Stimulated activated CD8-positive, alpha-beta memory T cell treated with anti-CD3 and anti-CD28 coated beads, Interleukin-15, amount 100 ng/mL, for 1 hour (primary cell): Measurements from ENCODE around the gene CCDC187.
A peak's percentile ranks its signal among the peaks of the same experiment; 100 is the strongest.
"Not testable (repeated sequence)": the region's sequence is repeated elsewhere in the genome, so short reads cannot be mapped to it uniquely, and the experiment has no call there.

Experiments used
- DNase-seq: peaks from one replicate; pipeline ENCODE4 v3.0.0-alpha.2; 2020; ENCODE audit warnings: low read depth

CCDC187 gene

DNA sequence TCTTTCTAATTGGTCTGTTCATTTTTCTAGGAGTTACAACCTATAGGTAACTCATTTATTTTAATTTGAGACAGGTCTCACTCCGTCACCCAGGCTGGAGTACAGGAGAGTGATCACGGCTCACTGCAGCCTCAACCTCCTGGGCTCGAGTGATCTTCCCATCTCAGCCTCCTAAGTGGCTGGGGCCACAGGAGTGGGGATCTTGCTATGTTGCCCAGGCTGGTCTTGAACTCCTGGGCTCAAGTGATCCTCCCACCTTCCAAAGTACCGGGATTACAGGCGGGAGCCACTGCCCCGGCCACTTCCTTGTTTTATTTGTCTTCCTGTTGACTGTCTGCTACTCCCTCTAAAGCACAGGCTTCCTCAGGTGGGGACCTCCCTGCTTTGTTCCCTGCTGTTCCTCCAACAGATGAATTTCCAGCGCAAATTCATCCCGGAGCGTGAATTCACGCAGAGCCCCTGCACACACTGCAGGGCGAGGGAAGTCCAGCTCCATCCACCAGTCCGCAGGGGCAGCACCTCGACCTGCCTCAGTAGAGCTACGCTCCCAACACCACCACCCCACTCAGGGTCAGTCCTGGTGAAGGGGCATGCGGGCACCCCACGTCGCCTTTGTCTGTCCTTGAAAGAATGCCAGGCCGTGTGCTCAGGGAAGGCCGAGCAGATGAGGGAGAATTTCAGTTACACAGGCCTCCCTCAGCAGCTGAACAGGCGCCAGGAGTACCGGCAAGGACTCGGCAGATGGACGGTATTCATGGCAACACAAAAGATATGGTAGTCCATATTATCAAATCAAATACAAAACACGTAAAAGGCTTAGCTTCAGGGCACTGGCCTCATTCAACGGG lies 64.5 kb downstream of the CCDC187 start:
- DNase-seq, result no peak

DNA sequence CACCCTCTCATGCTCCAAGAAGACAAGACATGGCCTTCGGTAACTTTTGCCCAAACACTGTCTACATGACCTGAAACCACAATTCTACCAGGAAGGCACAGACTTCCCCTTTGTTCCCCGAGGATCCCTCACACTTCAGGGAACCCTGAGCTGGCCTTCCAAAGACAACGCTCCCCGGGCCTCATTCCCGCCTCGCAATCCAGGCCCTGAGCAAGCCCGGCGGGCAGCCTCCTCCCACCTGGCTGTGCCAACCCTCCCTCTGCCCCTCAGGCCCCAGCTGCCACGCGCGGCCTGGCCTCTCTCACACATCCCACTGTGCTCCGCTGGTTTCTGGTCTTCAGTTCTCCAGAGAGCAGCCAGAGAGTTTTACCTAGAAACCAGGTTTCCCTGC lies 65.6 kb downstream of the CCDC187 start:
- no peak for DNase-seq

DNA sequence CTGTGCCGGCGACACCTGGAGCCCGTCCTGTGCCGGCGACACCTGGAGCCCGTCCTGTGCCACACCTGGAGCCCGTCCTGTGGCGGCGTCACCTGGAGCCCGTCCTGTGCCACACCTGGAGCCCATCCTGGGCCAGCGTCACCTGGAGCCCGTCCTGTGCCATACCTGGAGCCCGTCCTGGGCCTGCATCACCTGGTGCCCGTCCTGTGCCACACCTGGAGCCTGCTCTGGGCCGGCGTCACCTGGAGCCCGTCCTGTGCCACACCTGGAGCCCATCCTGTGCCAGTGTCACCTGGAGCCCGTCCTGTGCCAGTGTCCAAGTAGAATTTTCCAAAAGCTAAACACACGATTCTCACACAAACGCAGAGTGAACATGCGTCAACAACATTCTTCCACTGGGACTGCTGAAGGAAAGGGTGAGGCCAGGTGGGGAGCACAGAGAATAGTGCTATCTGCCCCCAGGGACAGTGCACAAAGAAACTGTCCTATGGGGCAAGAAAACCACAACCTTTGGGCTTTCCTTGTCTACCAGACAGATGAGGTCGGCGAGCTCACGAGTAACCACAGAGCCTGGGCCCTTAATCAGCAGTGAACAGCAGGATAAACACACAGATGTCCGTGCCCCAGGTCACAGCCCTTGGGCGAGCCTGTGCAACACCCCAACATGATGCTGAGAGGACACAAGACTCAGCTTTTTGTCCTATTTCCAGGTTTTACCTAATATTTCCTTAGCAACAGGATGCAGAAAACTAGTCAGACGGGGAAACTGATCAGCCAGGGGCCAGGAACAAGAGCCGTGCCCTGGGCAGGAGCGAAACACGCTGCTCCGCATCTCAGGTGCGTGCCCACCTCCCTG lies 66.2 kb downstream of the CCDC187 start:
- DNase-seq, result no peak

DNA sequence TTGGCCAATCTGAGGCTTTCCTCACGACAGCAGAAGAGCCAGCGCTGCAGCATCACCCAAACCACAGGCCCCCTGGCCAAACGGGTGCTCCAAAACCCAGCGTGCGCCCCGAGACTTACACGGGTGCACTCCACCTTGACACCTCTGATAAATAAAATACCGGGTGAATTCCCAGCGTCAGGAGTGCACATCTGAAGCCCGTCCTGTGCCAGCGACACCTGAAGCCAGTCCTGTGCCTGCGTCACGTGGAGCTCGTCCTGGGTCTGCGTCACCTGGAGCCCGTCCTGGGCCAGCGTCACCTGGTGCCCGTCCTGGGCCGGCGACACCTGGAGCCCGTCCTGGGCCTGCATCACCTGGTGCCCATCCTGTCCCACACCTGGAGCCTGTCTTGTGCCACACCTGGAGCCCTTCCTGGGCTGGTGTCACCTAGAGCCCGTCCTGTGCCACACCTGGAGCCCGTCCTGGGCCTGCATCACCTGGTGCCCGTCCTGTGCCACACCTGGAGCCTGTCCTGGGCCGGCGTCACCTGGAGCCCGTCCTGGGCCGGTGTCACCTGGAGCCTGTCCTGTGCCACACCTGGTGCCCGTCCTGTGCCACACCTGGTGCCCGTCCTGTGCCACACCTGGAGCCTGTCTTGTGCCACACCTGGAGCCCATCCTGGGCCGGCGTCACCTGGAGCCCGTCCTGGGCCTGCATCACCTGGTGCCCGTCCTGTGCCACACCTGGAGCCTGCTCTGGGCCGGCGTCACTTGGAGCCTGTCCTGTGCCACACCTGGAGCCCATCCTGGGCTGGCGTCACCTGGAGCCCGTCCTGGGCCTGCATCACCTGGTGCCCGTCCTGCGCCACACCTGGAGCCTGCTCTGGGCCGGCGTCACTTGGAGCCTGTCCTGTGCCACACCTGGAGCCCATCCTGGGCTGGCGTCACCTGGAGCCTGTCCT lies 67.2 kb downstream of the CCDC187 start:
- DNase-seq, result not testable (repeated sequence)

DNA sequence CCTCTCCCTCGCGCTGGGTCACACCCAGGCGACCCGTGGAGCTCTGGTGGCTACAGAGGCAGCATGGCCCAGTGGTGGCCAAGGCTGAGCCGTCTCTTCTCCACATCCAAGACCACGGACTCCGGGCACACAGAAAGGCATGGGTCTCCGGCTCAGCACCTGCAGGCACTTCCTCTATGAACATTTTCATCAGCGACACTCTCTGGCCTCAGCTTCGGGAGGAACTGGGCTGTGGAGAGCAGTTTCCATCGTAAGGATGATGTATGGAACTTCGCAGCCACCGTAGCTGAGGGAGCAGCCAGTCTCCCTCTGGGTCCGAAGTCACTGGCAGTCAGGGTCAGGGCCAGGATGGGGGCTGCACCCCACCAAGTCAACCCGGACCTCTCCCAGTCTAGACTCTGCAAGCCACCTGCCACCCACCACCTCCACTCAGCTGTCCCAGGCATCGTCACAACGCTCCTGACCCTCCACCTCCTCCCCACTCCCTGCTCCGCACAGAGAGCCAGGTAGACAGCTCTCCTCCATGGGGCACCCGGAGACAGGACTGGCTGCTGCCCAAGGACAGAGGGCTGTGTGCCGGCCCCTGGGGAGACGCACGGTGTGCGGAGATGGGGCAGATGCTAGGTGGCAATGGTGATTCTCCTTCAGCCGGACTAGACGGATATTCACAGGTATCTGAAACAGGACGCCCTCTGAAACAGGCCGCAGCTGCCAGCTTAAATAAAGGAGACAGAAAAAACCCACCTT lies 68.0 kb downstream of the CCDC187 start:
- DNase-seq, result no peak

DNA sequence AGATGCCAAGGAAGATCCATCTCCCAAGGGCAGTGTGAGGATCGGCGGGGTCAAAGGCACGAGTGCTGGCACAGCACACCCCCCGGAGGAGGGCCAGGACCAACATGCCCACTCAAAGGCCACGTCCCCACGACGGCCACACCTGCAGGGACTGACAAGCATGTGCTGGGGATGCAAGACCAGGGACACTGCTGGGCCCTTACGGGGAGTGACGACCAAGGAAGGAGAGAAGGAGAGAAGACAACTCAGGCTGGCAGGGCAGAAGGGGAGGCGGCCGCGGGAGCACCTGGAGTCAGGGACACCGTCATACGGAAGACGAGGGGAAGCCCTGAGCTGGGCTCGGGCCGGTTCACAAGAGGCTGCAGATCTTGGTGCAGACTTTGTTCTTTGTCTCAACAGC lies 68.7 kb downstream of the CCDC187 start:
- DNase-seq, result no peak

DNA sequence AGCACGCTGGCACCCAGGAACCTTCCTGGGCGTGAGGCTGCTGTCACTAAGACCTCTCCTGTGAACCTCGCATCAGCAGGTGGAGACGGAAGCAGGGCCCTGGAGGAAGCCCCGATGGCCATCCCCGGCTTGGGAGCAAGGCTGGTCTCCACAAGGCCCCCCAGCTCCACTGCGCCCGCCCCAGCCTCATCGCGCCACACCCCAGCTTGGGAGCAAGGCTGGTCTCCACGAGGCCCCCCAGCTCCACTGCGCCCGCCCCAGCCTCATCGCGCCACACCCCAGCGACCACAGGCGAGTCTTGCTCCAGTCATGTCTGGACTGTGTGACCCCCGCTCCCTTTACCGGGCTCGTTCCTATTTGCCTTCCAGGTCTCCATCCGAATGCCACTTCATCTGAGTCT lies 69.3 kb downstream of the CCDC187 start:
- no peak for DNase-seq

DNA sequence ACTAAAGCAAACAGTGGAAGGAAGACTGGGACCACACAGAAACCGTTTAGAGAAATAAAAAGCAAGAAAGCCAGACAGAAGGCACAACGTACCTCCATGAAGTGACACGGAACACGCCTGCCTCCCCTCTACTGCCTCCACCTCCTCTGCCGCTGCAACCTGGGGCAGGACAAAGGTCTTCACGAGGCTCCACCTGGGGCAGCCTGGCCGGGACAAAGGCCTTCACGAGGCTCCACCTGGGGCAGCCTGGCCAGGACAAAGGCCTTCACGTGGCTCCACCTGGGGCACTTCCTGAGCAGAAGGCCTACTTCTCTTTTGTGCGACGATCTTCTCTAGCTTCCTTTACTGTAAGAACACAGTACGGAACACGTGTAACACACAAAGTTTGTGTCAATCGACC lies 70.0 kb downstream of the CCDC187 start:
- no peak for DNase-seq

DNA sequence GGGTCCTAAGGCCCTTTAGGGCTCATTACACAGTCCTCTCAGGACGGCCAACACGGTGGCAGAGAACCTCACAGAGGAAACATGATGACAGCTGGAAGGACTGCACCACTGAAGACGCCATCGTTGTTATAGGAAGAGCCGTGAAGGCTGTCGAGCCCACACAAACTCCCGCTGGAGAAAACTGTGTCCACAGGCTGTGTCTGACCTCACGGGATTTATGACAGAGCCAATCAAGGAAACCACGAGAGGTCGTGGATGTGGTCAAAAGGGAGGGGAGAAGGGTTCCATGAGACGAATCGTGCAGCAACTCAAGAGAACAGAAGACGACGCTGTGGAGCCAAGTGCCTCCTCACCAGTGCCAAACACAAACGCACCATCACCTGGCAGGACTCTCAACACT lies 70.5 kb downstream of the CCDC187 start:
- DNase-seq, result no peak

DNA sequence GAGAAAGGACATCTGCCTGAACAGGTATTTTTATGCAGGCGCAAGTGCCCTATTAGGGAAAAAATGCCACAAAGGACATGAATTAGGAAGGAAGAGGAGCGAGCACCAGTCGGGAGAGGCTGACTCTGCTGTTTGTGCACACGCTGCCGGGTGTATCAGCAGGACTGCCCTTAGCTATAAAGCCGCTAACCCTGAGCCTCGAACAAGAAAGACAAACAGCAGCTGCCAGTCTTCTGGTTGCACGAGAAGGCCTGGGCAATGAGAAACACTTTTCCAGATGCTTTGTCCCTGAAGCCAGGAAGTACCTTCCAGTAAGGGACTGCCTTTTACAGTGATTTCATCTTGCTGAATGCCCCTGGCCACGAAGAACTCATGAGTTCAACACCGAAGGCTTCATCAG lies 70.9 kb downstream of the CCDC187 start:
- DNase-seq, result no peak

DNA sequence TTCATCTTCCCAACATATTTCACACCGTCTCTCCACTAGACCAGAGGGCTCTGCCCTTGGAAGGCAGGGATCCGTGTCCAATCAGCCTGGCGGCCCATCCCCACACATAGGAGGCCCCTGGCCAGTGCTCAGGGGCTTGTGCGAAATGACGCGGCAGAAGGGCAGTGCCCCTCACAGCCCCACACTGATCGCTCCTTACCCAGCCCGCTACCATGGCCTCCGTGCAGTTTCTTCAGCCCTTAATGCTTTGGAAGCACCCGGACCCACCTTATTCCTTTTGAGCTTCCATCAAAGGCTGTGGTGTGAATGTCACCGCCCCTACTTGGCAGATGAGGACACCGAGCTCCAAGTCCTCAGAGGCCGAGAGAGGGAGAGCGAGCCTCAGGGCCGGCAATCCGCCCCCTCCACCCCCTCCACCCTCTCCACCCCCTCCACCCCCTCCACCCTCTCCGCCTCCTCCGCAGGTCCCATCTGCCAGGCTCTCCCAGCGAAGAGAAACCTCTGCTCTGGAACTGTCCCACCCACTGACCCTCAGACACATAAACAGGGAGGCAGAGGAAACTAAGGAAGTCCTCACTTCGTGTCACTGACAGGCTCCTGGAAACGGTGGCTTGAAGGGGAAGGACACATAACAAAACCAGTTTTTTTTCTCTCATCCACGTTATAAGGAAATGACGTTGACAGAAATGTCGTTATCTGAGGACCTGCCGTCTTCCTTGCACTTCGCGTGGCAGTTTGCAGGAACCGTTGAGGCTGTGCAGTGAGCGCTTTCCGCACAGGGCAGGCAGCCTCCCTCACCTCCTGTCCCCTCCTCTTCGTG lies 72.2 kb downstream of the CCDC187 start:
- no peak for DNase-seq

DNA sequence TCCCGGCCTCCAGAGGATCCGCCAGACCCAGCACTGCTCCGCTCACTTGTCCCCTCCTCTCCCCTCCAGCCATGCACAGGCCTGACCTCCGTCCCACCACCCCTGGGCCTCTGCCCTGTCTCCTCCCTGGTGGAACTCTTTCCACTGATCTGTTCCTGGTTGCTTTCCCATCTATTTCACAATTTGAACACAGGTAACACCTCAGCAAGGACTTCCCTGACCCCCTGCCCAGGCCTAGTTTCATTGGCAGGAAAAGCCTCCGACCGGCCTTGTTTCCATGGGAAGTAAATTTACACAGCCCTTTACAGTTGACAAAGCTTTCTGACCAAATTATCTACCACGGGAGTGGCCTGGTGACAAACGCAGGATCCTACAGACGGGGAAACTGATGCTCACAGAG lies 73.1 kb downstream of the CCDC187 start:
- no peak for DNase-seq

DNA sequence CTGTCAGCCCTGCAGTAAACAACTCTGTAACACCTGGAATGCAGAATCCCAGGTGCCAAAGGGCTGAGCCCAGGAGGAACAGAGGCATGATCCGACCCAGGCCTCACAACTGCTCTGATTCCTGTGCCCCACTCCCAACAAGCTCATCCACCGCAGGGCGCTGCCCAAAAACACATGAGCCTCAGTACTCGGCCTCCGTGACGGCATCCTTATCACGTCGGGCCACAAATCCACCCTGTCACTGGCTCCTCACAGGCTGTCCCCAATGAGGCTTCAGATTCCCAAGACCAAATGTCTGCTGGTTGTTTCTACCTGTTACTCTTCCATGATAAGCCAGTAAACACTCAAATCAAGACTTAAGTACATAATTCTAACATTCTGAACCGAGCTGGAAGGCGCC lies 73.5 kb downstream of the CCDC187 start:
- no peak for DNase-seq

DNA sequence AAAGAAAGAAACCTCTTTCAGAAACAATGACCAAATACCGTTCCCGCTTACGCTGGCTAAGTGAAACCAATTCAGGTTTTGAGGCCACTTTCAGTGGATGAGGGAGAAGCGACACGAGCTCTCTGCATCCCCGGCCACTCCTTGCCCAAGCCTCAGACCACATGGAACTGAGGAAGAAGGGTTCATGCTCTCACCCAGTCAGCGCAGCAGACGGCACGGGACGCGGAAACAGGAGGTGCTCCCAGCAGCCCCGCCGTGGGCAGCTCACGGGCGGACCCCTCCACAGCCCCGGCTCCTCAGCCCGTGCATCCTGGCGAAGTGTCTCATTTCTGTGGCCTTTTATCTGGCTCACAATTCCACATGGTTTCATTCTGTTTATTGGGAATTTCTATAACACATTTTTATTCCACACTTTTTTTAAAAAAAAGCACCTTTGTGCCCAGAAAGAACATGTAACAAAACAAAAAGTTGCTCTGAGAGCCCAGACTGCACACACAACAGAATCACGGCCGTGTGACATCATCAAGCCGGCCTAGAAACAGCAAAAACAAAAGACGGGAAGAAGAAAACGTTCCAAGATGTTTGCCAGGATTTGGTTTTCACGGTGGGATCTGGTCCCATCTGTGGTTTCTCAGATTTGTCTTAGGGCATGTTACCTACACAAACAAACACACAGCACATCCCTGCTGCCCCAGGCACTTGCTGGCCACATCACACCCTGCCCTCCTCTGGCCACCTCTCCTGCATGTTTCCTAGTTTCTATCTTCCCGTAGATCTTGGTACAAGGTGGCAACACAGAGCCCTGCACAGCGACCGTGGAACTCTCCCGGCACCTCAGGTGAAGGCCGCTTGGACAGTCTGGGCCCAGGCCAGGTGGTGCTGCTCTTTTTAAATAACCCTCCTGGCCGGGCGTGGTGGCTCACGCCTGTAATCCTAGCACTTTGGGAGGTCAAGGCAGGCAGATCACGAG lies 74.5 kb downstream of the CCDC187 start:
- no peak for DNase-seq

DNA sequence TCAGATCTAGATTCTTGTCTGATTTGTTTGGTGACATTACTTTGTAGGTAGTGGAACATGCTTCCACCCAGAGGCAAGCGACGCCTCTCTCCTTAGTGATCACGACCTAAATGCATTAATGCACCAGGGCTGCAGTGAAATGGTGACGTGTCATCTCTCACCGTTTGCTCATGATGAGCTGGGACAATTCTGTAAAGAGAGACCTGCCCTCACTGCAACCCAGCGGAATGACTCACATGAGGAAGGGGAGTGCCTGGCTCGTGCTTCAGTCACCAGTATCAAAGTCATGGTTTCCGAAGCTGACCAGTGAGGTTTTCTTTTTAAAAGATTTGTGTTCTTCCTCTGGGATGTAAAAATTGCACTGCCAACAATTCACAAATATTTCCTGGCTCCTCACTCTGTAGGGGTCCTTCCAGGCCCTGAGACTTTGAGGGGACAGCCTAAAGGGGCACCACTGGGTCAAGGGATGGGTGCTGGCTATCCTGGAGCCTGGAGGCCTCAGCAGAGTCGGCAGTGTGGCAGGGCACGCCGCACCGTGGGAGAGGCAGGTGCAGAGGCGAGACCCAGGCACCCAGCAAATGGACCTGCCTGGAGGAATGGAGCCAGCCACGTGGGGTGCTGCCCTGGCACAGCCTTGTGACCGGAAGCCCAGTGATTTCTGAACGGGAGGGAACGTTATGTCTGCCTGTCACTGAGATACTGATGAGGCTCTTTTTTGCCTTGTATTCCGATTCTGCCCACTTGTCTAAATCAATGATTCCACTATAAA lies 75.6 kb downstream of the CCDC187 start:
- no peak for DNase-seq

DNA sequence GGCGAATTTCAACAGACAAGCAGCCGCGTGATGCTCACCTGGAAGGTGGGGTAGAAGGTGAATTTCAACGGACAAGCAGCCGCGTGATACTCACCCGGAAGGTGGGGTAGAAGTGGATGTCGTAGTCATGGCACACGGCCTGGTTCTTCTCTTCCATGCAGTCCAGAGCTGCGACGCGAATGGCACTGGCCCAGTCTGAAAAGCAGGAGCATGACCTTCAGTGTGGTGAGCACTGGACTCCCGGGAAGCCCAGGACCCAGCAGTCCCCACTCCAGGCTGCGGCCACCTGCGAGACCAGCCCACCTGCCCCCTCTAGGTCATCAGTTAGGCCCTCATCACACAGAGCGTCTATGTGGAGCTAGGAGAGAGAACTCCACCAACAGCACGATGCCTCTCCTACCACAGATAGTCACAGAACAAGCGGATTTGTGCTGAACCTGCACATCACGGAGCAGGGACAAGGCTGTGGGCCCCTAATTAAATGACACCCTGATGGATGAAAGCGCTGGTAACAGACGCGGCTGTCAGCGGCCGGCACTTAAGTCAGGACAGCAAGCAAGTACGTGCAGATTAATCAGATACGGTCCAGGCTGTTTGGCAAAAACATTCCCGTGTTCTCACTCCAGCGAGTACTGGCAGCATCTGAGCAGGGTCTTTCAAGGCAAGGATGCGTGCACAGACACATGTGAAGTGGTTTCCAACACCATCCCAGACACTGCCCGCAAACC lies 77.0 kb downstream of the CCDC187 start:
- no peak for DNase-seq

DNA sequence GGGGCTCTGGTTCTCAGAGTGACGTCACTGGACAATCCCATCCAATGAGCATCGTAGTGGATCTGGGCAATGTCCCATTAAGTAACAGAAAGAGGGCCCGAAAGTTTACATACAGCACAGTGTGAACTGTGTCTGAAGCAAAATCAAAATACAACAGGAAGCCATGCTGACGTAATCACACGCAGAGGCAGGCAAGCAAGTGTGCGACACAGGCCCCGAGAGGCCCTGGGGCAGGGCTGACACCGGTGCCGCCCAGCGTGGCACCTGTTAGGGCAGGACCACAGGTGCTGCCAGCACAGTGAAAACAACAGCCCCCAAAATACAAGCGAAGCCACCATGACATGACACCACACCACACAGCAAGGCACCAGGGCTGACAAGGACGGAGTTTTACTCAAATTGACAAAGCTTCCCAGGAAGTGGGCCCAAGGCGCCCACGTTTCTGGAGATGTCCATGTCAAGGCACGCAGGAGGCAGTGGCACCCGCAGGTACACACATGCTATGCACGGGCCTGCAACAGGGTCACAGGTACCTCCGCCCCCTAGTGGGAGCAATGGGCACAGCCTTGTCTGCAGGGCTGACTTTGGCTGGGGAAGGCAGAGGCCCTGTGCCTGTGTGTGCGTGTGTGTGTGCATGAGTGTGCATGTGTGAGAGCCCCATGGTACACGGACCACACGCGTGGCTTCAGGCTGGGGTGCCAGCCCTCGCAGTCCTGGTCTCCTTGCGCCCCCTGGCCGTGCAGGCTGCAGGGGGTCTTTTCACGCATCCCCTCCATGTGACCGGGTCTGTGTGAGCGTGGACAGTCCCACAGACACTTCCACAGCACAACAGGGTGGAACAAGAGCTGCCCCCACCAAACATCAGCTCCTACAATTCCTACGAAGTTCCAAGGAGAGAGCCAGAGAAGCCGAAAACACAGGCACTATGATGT lies 77.9 kb downstream of the CCDC187 start:
- DNase-seq, result peak; percentile 44
